Mononuclear cell (primary cell): ENCODE measurements around the gene IGFBPL1. TPM values are rescaled to one million over a fixed set of nuclear protein-coding genes. Genes with fewer than 3 reads are reported as not detected.

ENCODE experiments used
- H3K27me3 ChIP-seq: 2 replicates; pipeline ENCODE4 v1.6.0; 2011; ENCODE audit warnings: low read length, control low read depth; ENCODE audit not compliant: insufficient read depth
- H3K4me1 ChIP-seq: 2 replicates; pipeline ENCODE4 v1.5.1; 2011; ENCODE audit warnings: mild to moderate bottlenecking, low read length, control low read depth; ENCODE audit not compliant: insufficient read depth
- H3K4me3 ChIP-seq: 2 replicates; pipeline ENCODE4 v1.5.1; 2011; ENCODE audit warnings: mild to moderate bottlenecking, low read length, moderate library complexity
- H3K9me3 ChIP-seq: 2 replicates; pipeline ENCODE4 v1.5.1; 2011; ENCODE audit warnings: low read depth, mild to moderate bottlenecking, control low read depth, low read length
- total RNA-seq: library from RNA; depleted of rRNA; stranded (reverse); fragments of >200 nt; gene quantifications from one replicate; pipeline ENCODE4 v1.2.3, GENCODE V29; 2012

The IGFBPL1 gene
- total RNA-seq, 1 donor, result not detected

- H3K4me1 ChIP-seq, result no peaks in the 10 kb centered on the region
- no peaks in the 10 kb centered on the region for H3K9me3 ChIP-seq
- no peak overlapping the region for H3K4me3 ChIP-seq
- no peaks in the 10 kb centered on the region for H3K27me3 ChIP-seq
Measured at GRCh38 chr9:38437193-38437823, 13.1 kb upstream of the IGFBPL1 start.

GRCh38 chr9:38436708-38437107, 12.5 kb upstream of the IGFBPL1 start:
- H3K4me1 ChIP-seq, result no peaks in the 10 kb centered on the region
- H3K9me3 ChIP-seq, result no peaks in the 10 kb centered on the region
- H3K27me3 ChIP-seq, result no peaks in the 10 kb centered on the region
- H3K4me3 ChIP-seq, result no peak overlapping the region

- Histone ChIP-seq H3K27me3 (no peaks in the 10 kb centered on the region), H3K9me3 (no peaks in the 10 kb centered on the region), H3K4me3 (no peak overlapping the region), H3K4me1 (no peaks in the 10 kb centered on the region)
Measured at GRCh38 chr9:38435521-38435920, 11.3 kb upstream of the IGFBPL1 start.

GRCh38 chr9:38434853-38435252, 10.6 kb upstream of the IGFBPL1 start:
- no peaks in the 10 kb centered on the region for H3K27me3 ChIP-seq
- H3K9me3 ChIP-seq, result no peaks in the 10 kb centered on the region
- H3K4me1 ChIP-seq, result no peaks in the 10 kb centered on the region
- H3K4me3 ChIP-seq, result no peak overlapping the region

- H3K4me3 ChIP-seq, result no peak overlapping the region
- no peaks in the 10 kb centered on the region for H3K27me3 ChIP-seq
- H3K4me1 ChIP-seq, result no peaks in the 10 kb centered on the region
- H3K9me3 ChIP-seq, result no peaks in the 10 kb centered on the region
Measured at GRCh38 chr9:38434365-38434764, 10.1 kb upstream of the IGFBPL1 start.

DNA sequence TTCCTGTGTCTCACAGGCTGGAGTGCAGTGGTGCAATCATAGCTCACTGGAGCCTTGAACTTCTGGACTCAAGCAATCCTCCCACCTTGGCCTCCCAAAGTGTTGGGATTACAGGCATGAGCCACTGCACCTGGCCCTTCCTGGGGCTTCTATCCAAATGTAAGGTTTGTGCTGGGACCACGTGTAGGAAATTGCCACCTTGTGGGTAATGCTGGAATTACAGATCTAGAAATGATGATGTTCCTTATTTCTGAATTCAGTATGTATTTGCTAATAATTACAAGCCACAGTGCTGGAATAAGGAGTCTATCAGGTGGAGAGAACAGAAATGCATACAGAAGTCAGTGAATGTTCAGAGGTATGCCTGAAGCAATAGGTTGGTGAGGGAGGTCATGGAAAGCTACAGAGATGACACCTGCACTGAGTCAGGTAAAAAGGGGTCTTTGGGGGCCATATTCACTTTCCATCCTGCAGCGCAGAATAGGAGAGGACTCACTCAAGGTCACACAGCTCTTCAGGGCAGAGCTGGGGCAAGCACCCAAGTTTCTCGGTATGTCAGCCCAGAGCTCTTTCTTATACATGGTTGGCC, 8.8 kb upstream of the IGFBPL1 start:
- H3K4me3 ChIP-seq, result no peak overlapping the region
- H3K9me3 ChIP-seq, result no peaks in the 10 kb centered on the region
- H3K27me3 ChIP-seq, result no peaks in the 10 kb centered on the region
- no peaks in the 10 kb centered on the region for H3K4me1 ChIP-seq

DNA sequence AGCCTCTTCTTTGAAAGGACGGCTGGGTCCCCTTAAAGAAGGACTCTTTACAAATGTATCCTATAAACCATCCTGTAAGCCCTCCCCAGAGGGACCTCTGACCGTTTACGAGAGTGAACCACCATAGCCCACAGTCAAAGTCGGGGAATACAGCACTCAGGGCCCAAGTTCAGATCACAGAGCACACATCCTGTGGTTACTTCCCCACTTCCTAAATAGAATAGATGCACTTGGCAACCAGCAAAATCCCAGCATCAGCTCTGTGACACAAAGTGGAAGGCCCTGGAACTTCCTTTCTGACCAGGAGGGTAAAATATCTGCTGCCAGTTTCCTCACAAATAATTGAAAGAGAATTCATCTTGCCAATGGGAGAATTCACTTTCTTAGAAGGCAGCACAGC, 6.9 kb upstream of the IGFBPL1 start:
- Histone ChIP-seq H3K9me3 (no peaks in the 10 kb centered on the region), H3K27me3 (peaks cover 4% of the 10 kb centered on the region), H3K4me1 (no peaks in the 10 kb centered on the region), H3K4me3 (no peak overlapping the region)

- Histone ChIP-seq H3K4me3 (no peak overlapping the region), H3K4me1 (no peaks in the 10 kb centered on the region), H3K27me3 (peaks cover 29% of the 10 kb centered on the region), H3K9me3 (no peaks in the 10 kb centered on the region)
Measured at GRCh38 chr9:38428062-38428461, 3.8 kb upstream of the IGFBPL1 start.

DNA sequence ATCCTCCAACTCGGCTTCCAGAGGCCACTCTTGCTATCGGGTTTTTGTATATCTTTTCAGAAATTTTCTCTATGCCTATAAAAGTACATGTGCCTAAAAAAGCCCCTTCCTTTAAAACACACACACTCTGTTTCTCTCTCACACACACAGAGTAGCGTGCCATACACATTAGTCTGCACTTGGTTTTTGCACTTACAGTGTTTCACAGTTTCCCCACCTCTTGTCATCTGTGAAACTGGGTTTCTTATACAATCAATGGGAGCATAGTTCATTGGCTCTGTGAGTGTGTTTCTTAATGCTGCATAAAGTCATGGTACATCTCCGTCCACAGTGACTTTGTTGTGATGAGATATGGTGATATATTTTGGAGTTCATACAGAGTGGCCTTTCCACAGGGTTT, 664 bp upstream of the IGFBPL1 start:
- Histone ChIP-seq H3K4me1 (no peaks in the 10 kb centered on the region), H3K27me3 (peaks cover 40% of the 10 kb centered on the region), H3K9me3 (no peaks in the 10 kb centered on the region), H3K4me3 (no peak overlapping the region)

GRCh38 chr9:38423273-38423972, 831 bp downstream of the IGFBPL1 start:
- Histone ChIP-seq H3K27me3 (peaks cover 40% of the 10 kb centered on the region), H3K4me3 (no peak overlapping the region), H3K9me3 (no peaks in the 10 kb centered on the region), H3K4me1 (no peaks in the 10 kb centered on the region)

DNA sequence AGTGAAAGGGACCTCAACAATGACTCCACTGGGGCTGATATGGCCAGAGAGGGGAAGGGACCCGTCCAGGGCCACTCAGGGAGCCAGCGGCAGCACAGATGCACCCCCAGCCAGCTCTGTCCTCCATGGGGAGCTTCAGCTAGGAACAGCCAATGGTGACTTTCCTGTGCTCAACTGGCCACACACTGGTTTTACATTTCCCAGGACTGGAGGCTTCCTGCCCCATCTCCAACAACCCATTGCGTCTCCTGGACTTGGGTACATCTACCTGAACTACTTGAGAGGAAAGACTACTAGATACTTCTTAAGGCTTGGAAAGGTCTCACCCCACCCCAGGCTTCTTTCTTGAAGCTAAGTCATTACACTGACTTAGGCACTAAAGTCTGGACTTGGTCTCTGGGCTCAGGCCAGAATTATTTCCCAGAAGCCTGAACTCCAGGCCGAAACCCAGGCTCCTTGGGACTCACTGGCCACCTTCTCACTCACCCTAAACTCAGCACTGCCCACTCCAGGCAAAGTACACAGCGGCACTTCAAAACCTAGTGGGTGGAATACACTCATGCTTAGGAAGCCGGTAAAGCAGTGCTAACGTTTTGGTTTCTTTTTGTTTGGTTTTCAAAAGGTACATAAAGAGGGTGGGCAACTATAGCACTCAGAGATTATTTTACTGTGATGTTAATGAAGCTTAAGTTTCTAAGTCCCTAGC, 1.5 kb downstream of the IGFBPL1 start:
- Histone ChIP-seq H3K9me3 (no peaks in the 10 kb centered on the region), H3K4me1 (no peaks in the 10 kb centered on the region), H3K4me3 (no peak overlapping the region), H3K27me3 (peaks cover 40% of the 10 kb centered on the region)

GRCh38 chr9:38421498-38422211, 2.6 kb downstream of the IGFBPL1 start:
- H3K27me3 ChIP-seq, result peaks cover 40% of the 10 kb centered on the region
- no peaks in the 10 kb centered on the region for H3K4me1 ChIP-seq
- no peaks in the 10 kb centered on the region for H3K9me3 ChIP-seq
- H3K4me3 ChIP-seq, result no peak overlapping the region

DNA sequence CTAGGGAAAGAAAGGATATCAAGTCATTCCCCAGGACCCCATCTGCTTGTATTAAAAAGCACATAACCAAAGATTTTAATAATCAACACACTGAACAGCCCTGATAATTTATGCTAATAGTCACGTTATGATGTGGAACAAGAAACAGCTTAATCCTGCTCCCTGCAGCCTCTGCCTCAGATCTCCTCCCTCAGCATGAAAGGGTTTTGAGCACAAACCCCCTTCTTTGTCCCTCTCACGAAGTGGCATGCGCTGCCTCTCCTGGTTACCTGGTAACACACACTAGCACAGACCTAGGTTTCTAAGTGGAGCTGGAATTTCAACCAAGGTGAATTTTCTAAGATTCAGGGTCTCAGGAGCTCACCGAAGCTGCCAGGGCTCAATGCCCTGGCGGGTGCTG, 5.1 kb downstream of the IGFBPL1 start:
- Histone ChIP-seq H3K4me3 (no peak overlapping the region), H3K9me3 (no peaks in the 10 kb centered on the region), H3K27me3 (peaks cover 18% of the 10 kb centered on the region), H3K4me1 (no peaks in the 10 kb centered on the region)

DNA sequence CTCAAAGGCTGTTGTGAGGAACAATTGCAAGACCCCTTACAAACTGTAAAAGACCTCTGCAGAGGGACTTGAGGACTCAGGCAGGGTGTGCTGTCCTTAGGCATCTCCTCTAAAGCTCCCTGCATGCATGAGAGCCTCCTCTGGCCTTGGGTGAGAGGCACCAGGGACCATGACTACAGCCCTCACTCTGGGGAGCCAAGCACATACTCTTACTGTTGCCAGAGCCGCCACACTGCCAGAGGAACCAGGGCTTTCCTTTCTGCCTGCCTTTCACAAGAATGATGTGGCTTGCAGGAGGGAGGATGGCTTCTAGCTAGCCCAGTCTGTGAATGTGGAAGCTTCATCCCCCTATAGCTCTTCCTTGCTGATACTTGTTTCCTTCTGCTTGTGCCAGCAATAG, 5.9 kb downstream of the IGFBPL1 start:
- no peak overlapping the region for H3K4me3 ChIP-seq
- H3K27me3 ChIP-seq, result peaks cover 14% of the 10 kb centered on the region
- H3K4me1 ChIP-seq, result no peaks in the 10 kb centered on the region
- H3K9me3 ChIP-seq, result no peaks in the 10 kb centered on the region
